GM23248 (cell line): ENCODE data around the gene OXT. TPM values are rescaled to one million over a fixed set of nuclear protein-coding genes. Genes with fewer than 3 reads are reported as not detected.

ENCODE experiments used
- DNase-seq: peaks from one replicate; pipeline ENCODE4 v3.0.0-alpha.2; 2015
- H2AFZ ChIP-seq: fragments of 200-600 bp; sonication (generic); 2 replicates; pipeline ENCODE4 v1.6.1; 2016; ENCODE audit warnings: antibody characterized with exemption
- H3F3A ChIP-seq: fragments of 200-600 bp; sonication (generic); 2 replicates; pipeline ENCODE4 v1.6.1; 2016; ENCODE audit warnings: mild to moderate bottlenecking, antibody characterized with exemption, mixed run types; ENCODE audit not compliant: insufficient read depth
- H3K27ac ChIP-seq: fragments of 200-600 bp; sonication (generic); 2 replicates; pipeline ENCODE4 v1.5.1; 2016; ENCODE audit warnings: mild to moderate bottlenecking
- H3K27me3 ChIP-seq: fragments of 200-600 bp; sonication (generic); replicated peaks from 2 replicates; pipeline ENCODE4 v1.6.1; 2016; ENCODE audit warnings: mild to moderate bottlenecking; ENCODE audit not compliant: insufficient read depth
- H3K36me3 ChIP-seq: fragments of 200-600 bp; sonication (generic); 2 replicates; pipeline ENCODE4 v1.6.1; 2016; ENCODE audit warnings: low read depth, mild to moderate bottlenecking
- H3K4me1 ChIP-seq: fragments of 200-600 bp; sonication (generic); 2 replicates; pipeline ENCODE4 v1.6.1; 2016; ENCODE audit warnings: mild to moderate bottlenecking; ENCODE audit not compliant: insufficient read depth
- H3K4me2 ChIP-seq: fragments of 200-600 bp; sonication (generic); one replicate; pipeline ENCODE4 v1.6.1; 2016; ENCODE audit warnings: mild to moderate bottlenecking; ENCODE audit not compliant: unreplicated experiment
- H3K4me3 ChIP-seq: fragments of 200-600 bp; sonication (generic); 2 replicates; pipeline ENCODE4 v1.5.1; 2016; ENCODE audit warnings: mild to moderate bottlenecking
- H3K79me2 ChIP-seq: fragments of 200-600 bp; sonication (generic); 2 replicates; pipeline ENCODE4 v1.6.1; 2016; ENCODE audit warnings: mild to moderate bottlenecking; ENCODE audit not compliant: insufficient read depth
- H3K9ac ChIP-seq: fragments of 200-600 bp; sonication (generic); 2 replicates; pipeline ENCODE4 v1.6.1; 2016; ENCODE audit warnings: mild to moderate bottlenecking
- H3K9me2 ChIP-seq: fragments of 200-600 bp; sonication (generic); 2 replicates; pipeline ENCODE4 v1.6.1; 2016; ENCODE audit warnings: mixed run types, mild to moderate bottlenecking, moderate library complexity; ENCODE audit not compliant: insufficient read depth
- H3K9me3 ChIP-seq: fragments of 200-600 bp; sonication (generic); one replicate; pipeline ENCODE4 v1.6.1; 2017; ENCODE audit warnings: low read depth
- H4K20me1 ChIP-seq: fragments of 200-600 bp; sonication (generic); 2 replicates; pipeline ENCODE4 v1.6.0; 2016; ENCODE audit not compliant: insufficient read depth
- EZH2 ChIP-seq: fragments of 200-600 bp; sonication (generic); IDR thresholded peaks from 2 replicates; pipeline ENCODE4 v1.6.1; 2018; ENCODE audit warnings: antibody characterized with exemption, mild to moderate bottlenecking; ENCODE audit not compliant: insufficient read depth, poor library complexity, severe bottlenecking
- EZH2phosphoT487 ChIP-seq: fragments of 200-600 bp; sonication (generic); IDR thresholded peaks from 2 replicates; pipeline ENCODE4 v1.6.1; 2018; ENCODE audit warnings: antibody characterized with exemption, moderate library complexity, mild to moderate bottlenecking, low read depth; ENCODE audit not compliant: insufficient read depth
- WGBS, 2 experiments: methylation state at CpG; one replicate each; pipeline ENCODE4 v1.1.6; 2015 to 2017; ENCODE audit warnings: low lambda C conversion rate in 2 of 2, low coverage in 1 of 2; ENCODE audit errors: missing lambda C conversion rate in 2 of 2; 5-methylcytosine and 5-hydroxymethylcytosine counted together
- in situ Hi-C: fragments of 300-500 bp; cut with MboI; formaldehyde crosslinking; loops from 2 replicates; pipeline ENCODE4 v1.15.0; 2020
- polyA plus RNA-seq: library from polyadenylated mRNA; unstranded; fragments of >200 nt; fragmentation: Nextera tagmentation; extraction: Ambion mirVana; gene quantifications from 2 replicates; pipeline ENCODE4 v1.2.1, GENCODE V29; 2016
- total RNA-seq: library from RNA; depleted of rRNA; stranded (reverse); fragments of >200 nt; shearing (Covaris generic); gene quantifications from 2 replicates; pipeline ENCODE4 v1.2.3, GENCODE V29; 2014

OXT gene
- total and polyA plus RNA-seq, 2 experiments from 2014 or later: 0.40 TPM; not detected in 1

DNA sequence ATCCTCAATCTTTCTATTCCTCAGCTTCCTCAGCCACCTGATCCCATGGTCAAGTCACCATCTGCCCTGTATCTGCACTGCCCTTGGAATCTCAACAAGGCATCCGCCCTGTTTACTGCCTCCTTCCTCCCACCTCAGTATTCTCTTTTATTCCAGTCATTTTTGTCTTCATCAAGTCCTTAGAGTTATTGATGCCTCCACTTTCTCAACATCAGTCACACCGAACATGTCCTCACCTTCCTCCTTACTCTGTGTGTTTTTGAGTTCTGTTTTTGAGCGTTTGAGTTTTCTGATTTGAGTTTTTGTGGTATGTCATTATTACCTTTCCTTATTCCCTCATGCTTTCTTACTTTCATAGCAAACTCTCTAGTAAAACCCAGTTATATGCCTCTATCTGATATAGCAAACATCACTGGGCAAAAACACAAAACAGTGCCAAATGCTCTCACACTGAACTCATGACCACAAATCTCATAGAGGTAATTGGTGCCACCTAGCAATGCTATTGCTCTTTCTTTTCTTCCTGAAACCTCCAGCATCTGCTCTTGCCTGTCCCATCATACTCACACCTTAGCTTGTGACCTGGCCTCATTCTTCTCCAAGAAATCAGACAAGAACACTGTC is 39.8 kb upstream of the OXT start:
- WGBS, 2 experiments: 95 to 97% methylated on average over 3 of the region's 3 CpGs
- Histone ChIP-seq H3F3A (no peaks in the 10 kb centered on the region), H3K27me3 (no peaks in the 10 kb centered on the region), H3K4me3 (no peak overlapping the region), H3K4me2 (no peak overlapping the region), H3K9me3 (no peaks in the 10 kb centered on the region), H3K9ac (no peak overlapping the region), H3K4me1 (no peaks in the 10 kb centered on the region), H4K20me1 (no peaks in the 10 kb centered on the region), H3K79me2 (no peaks in the 10 kb centered on the region), H3K36me3 (no peaks in the 10 kb centered on the region; the same call in 1 of the 2 replicates), H3K9me2 (no peaks in the 10 kb centered on the region), H3K27ac (no peak overlapping the region), H2AFZ (no peak overlapping the region)
- no peak for DNase-seq
- TF ChIP-seq EZH2 (no peak), EZH2phosphoT487 (no peak)
- in situ Hi-C loops: no loop called here

DNA sequence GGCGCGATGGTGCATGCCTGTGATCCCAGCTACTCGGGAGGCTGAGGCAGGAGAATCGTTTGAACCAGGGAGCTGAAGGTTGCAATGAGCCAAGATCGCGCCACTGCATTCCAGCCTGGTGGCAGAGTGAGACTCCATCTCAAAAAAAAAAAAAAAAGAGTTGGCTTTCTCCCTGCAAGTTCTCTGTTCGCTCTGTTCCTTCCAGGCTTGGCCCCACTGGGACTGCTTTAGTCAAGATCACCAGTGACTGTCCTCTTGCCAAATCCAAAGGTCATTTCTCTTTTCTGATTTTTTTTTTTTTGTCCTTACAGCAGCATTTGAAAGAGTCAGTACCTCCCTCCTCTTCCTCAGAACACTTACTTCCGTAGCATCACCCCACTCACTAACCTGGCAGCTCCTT is 38.8 kb upstream of the OXT start:
- no peak overlapping the region for H3K4me2 ChIP-seq
- 73 to 85% methylated on average over 7 to 8 of the region's 8 CpGs for WGBS, 2 experiments

DNA sequence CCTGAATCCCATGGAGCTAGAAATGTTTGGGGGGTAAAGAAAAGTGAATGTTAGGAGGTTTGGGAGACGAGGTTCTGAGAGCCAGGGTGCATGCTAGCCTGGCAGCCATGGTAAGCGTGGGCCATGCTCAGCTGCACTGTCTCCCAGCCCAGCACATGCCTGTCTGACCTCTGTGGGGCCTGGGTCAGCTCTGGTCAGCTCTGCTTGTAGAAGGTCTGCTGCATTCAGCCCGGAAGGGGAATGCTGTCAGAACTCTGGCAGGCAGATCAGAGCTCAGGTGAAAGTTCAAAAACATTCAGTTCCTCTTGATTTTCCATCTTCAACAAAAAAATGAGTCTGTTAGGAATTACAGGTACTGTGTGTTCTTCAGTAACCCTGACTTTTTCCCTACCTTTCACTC is 33.8 kb upstream of the OXT start:
- Histone ChIP-seq H3K9me2 (no peaks in the 10 kb centered on the region), H3K36me3 (peaks cover 7% of the 10 kb centered on the region; the same call in 1 of the 2 replicates), H3K27ac (no peak overlapping the region), H3K9me3 (no peaks in the 10 kb centered on the region), H3K27me3 (no peaks in the 10 kb centered on the region), H2AFZ (no peak overlapping the region), H4K20me1 (no peaks in the 10 kb centered on the region), H3K79me2 (no peaks in the 10 kb centered on the region), H3K4me2 (no peak overlapping the region), H3K4me3 (no peak overlapping the region), H3K4me1 (peaks cover 7% of the 10 kb centered on the region; the same call in 1 of the 2 replicates), H3K9ac (no peak overlapping the region), H3F3A (0 out of 2 replicates have a peak, but pooled peaks cover 6% of the 10 kb centered on the region)
- 59 to 65% methylated on average over 3 of the region's 3 CpGs for WGBS, 2 experiments
- TF ChIP-seq EZH2phosphoT487: no peak
- TF ChIP-seq EZH2: no peak
- DNase-seq: no peak
- in situ Hi-C loops: no loop called here

More for the DNA sequence above, 38.8 kb upstream of the OXT start:
- no peak for DNase-seq
- H3K36me3 ChIP-seq: peaks cover under 1% of the 10 kb centered on the region; the same call in 1 of the 2 replicates
- H3K4me3 ChIP-seq: no peak overlapping the region
- H3K9me3 ChIP-seq: no peaks in the 10 kb centered on the region
- TF ChIP-seq EZH2: no peak
- TF ChIP-seq EZH2phosphoT487: no peak
- H3K9me2 ChIP-seq: no peaks in the 10 kb centered on the region
- H3F3A ChIP-seq: no peaks in the 10 kb centered on the region
- H3K9ac ChIP-seq: no peak overlapping the region
- no peak overlapping the region for H3K27ac ChIP-seq
- H3K4me1 ChIP-seq: no peaks in the 10 kb centered on the region
- H4K20me1 ChIP-seq: no peaks in the 10 kb centered on the region
- in situ Hi-C loops: no loop called here
- no peaks in the 10 kb centered on the region for H3K27me3 ChIP-seq
- H3K79me2 ChIP-seq: no peaks in the 10 kb centered on the region
- H2AFZ ChIP-seq: no peak overlapping the region

DNA sequence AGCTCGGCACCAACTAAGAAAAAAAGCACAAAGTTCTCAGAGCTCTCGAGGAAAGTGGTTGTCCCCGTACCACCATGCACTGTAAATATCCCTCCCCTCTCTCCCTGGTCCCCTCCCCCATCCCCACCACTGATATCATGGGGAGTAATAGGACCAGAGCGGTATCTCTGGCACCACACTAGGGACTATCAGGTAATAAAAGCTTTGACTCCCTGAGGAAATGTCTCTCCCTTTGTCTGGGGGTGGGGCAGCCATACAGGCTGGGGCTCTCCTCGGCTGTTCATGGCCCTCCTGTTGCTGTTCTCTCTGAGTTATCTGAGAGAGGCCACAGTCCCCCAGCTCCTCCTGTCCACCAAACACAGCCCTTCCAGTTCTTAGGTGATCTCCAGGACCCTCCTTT is 33.0 kb upstream of the OXT start:
- no peak overlapping the region for H2AFZ ChIP-seq
- H3K4me2 ChIP-seq: no peak overlapping the region
- peaks cover 7% of the 10 kb centered on the region; the same call in 1 of the 2 replicates for H3K36me3 ChIP-seq
- no peak overlapping the region for H3K4me3 ChIP-seq
- peaks cover 7% of the 10 kb centered on the region; the same call in 1 of the 2 replicates for H3K4me1 ChIP-seq
- H3K27me3 ChIP-seq: no peaks in the 10 kb centered on the region
- TF ChIP-seq EZH2 (no peak), EZH2phosphoT487 (no peak)
- H3K79me2 ChIP-seq: no peaks in the 10 kb centered on the region
- in situ Hi-C loops: no loop called here
- no peak overlapping the region for H3K27ac ChIP-seq
- no peak overlapping the region for H3K9ac ChIP-seq
- no peaks in the 10 kb centered on the region for H3K9me3 ChIP-seq
- 86 to 91% methylated on average over 5 of the region's 5 CpGs for WGBS, 2 experiments
- H3F3A ChIP-seq: 0 out of 2 replicates have a peak, but pooled peaks cover 6% of the 10 kb centered on the region
- DNase-seq: no peak
- H3K9me2 ChIP-seq: no peaks in the 10 kb centered on the region
- no peaks in the 10 kb centered on the region for H4K20me1 ChIP-seq

DNA sequence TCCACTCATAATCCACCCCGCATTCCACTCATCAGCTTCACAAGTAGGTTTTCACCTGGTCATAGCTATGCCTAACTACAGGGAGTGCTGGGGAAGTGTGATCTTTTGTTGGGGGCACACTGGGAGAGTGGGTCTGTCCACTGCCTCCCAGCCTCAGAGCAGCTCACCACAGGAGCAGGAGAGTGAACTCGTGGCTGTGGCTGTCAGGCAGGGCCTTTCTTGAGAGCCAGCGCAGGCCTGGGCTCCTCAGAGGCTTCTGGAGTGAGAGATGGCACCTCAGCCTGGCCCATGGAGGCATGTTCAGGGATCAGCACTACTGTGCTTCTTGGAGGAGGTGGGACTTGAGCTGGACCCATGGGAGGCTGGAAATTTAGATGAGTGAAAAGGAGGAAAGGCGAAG is 32.0 kb upstream of the OXT start:
- no peaks in the 10 kb centered on the region for H3K79me2 ChIP-seq
- WGBS, 2 experiments: 97 to 98% methylated on average over 4 of the region's 4 CpGs
- H3K27ac ChIP-seq: no peak overlapping the region
- in situ Hi-C loops: no loop called here
- no peak overlapping the region for H3K4me3 ChIP-seq
- peaks cover 7% of the 10 kb centered on the region; the same call in 1 of the 2 replicates for H3K36me3 ChIP-seq
- DNase-seq: no peak
- H3K27me3 ChIP-seq: no peaks in the 10 kb centered on the region
- 0 out of 2 replicates have a peak, but pooled peaks cover 6% of the 10 kb centered on the region for H3F3A ChIP-seq
- H3K4me2 ChIP-seq: no peak overlapping the region
- H3K9ac ChIP-seq: no peak overlapping the region
- no peak overlapping the region for H2AFZ ChIP-seq
- H3K9me2 ChIP-seq: no peaks in the 10 kb centered on the region
- no peaks in the 10 kb centered on the region for H3K9me3 ChIP-seq
- H3K4me1 ChIP-seq: peaks cover 7% of the 10 kb centered on the region; the same call in 1 of the 2 replicates
- H4K20me1 ChIP-seq: no peaks in the 10 kb centered on the region
- TF ChIP-seq EZH2phosphoT487 (no peak), EZH2 (no peak)
